Heart left ventricle (tissue), 16 donors: ENCODE results near the gene GLYAT. TPM values are rescaled to one million over a fixed set of nuclear protein-coding genes. Genes with fewer than 3 reads are reported as not detected.
A peak's percentile ranks its signal among the peaks of the same experiment; 100 is the strongest.

Experiments
- ATAC-seq, 4 donors: fragments of 200-7000 bp; cut with Tn5 transposase; one replicate each; pipeline ENCODE4 v1.9.1; 2020 to 2022; ENCODE audit warnings: moderate library complexity in 4 of 4, mild to moderate bottlenecking in 3 of 4, moderate number of reproducible peaks in 1 of 4
- DNase-seq, 5 donors: peaks; one replicate each; pipeline ENCODE4 v3.0.0-alpha.2; 2020
- H3K27ac ChIP-seq, 12 donors: fragments of 200-600 bp; sonication (generic) in 4 of 12; one replicate each; pipeline versions ENCODE4 v1.5.0 to v1.8.0; 2016 to 2022; ENCODE audit warnings: mild to moderate bottlenecking in 2 of 12
- H3K27me3 ChIP-seq, 9 donors: fragments of 200-600 bp; sonication (generic) in 2 of 9; one replicate each; pipeline versions ENCODE4 v1.5.1 to v1.8.0; 2016 to 2022; ENCODE audit warnings: mild to moderate bottlenecking in 3 of 9
- H3K36me3 ChIP-seq, 9 donors: fragments of 200-600 bp; sonication (generic) in 2 of 9; one replicate each; pipeline versions ENCODE4 v1.5.0 to v1.8.0; 2018 to 2022; ENCODE audit warnings: mild to moderate bottlenecking in 2 of 9
- H3K4me1 ChIP-seq, 12 donors: fragments of 200-600 bp; sonication (generic) in 4 of 12; one replicate each; pipeline versions ENCODE4 v1.5.0 to v1.8.0; 2016 to 2022; ENCODE audit warnings: mild to moderate bottlenecking in 3 of 12
- H3K4me3 ChIP-seq, 12 donors: fragments of 200-600 bp; sonication (generic) in 4 of 12; one replicate each; pipeline versions ENCODE4 v1.5.0 to v1.8.0; 2017 to 2022; ENCODE audit warnings: mild to moderate bottlenecking in 9 of 12, moderate library complexity in 4 of 12
- H3K9me3 ChIP-seq, 12 donors: fragments of 200-600 bp; sonication (generic) in 4 of 12; one replicate each; pipeline versions ENCODE4 v1.5.0 to v1.8.0; 2016 to 2022; ENCODE audit warnings: mild to moderate bottlenecking in 1 of 12
- CTCF ChIP-seq, 12 donors: fragments of 200-600 bp; sonication (generic) in 4 of 12; IDR thresholded peaks; one replicate each; pipeline versions ENCODE4 v1.5.0 to v1.8.0; 2018 to 2022; ENCODE audit warnings: antibody characterized with exemption in 12 of 12, mild to moderate bottlenecking in 5 of 12
- POLR2A ChIP-seq, 2 donors: fragments of 450-650 bp; IDR thresholded peaks; one replicate each; pipeline ENCODE4 v1.6.1; 2017; ENCODE audit warnings: antibody characterized with exemption in 2 of 2, mild to moderate bottlenecking in 2 of 2, moderate library complexity in 2 of 2
- WGBS, 4 donors: extraction: QIAGEN DNeasy Blood & Tissue Kit in 2 of 4; methylation state at CpG; one replicate each; pipeline versions ENCODE4 v1.1.5 to v1.1.7; 2013 to 2018; 5-methylcytosine and 5-hydroxymethylcytosine counted together
- intact Hi-C, 10 donors: fragments of 100-400 bp; cut with DNase I; formaldehyde crosslinking; loops; one replicate each; pipeline versions ENCODE4 v1.11.1 to v1.14.2; 2022
- long read RNA-seq, 3 donors: library from polyadenylated mRNA; unstranded; transcript quantifications; one replicate each; pipeline ENCODE4 v2.0.0, GENCODE V29; 2020 to 2021
- polyA plus RNA-seq, 2 donors: library from polyadenylated mRNA; stranded (reverse); fragments of 200-250 nt; gene quantifications; one replicate each; pipeline ENCODE4 v1.2.3, GENCODE V29; 2013
- total RNA-seq, 9 donors: library from RNA; depleted of rRNA in 2 of 9; stranded (reverse); fragments of >200 nt in 2 of 9; fragmentation: NEBNext Ultra II Directional in 3 of 9; extraction: Animal tissue kit (Norgen Biotek cat#: 25700) in 3 of 9; gene quantifications; one replicate each; pipeline versions ENCODE4 v1.1.0 to v1.2.4, GENCODE V29; 2016 to 2023
- donor health status: ischemic (EF 13 %, LVEDD 7.1; RV severe dilation, severe dysfunction).
- donor health status: healthy with polysubstance abuse.
- donor health status: DM: no; HTN: yes; CAD: no.
- donor health status: DM: no; HTN: no; CAD: no.
- donor health status: ischemic (EF 25% LVEDD 6.9; RV normal size, moderate dysfunction).
- donor health status: ischemic (EF 25% LVEDD 5.7; RV mildly dilated, moderate dysfunction).
- donor health status: healthy.
- donor health status: DM: yes; HTN: yes; CAD: no.
- donor health status: ischemic (EF 35%, LVEDD 5.7; RV mildly dilated, moderate dysfunction).
- donor health status: nonischemic (EF 11% LVEDD 7.7; RV severe dilation, severe dysfunction).
- donor health status: DM: yes; HTN: yes; CAD: no.
- donor health status: PGD.
- donor health status: ischemic (EF 29% LVEDD 5.4; RV normal size, mild dysfunction).
- donor health status: nonischemic (EF 23%, LVEDD 6.1; RV moderate dilation, normal function).

Gene GLYAT
- total RNA-seq (1 to 10 TPM in 1 of 9 donors, under 1 TPM in 2, not detected in 6; 0.20 to 2.7 (median 0.34) TPM), polyA plus RNA-seq (under 1 TPM in 1 of 2 donors, not detected in 1; 0.15 TPM)
- long read RNA-seq, donor 1, result 0 reads
- long read RNA-seq, donor 2, result 0 reads
- long read RNA-seq, donor 3, result 0 reads

GRCh38 chr11:58731819-58732218 lies at the start of gene GLYAT:
Gene GLYAT (minus strand): TSS chr11:58731943. CDS start chr11:58724496, 7,447 bp downstream.
- Histone ChIP-seq H3K36me3 (no peaks in the 10 kb centered on the region), H3K27ac (no peak within 1 kb of the TSS), H3K9me3 (no peaks in the 10 kb centered on the region), H3K27me3 (peaks cover 0 to 7% (median 0%) of the 10 kb centered on the region in 9 donors), H3K4me3 (no peak within 1 kb of the TSS), H3K4me1 (peaks cover 0 to 8% (median 0%) of the 10 kb centered on the region in 12 donors)
- 72 to 78% (median 75%) methylated on average over 4 of the region's 4 CpGs for WGBS, 4 donors
- DNase-seq, result no peak
- ATAC-seq, result no peak
- TF ChIP-seq POLR2A (IDR thresholded peaks at IDR 0.05) (no peak), CTCF (IDR thresholded peaks at IDR 0.05) (no peak)
- intact Hi-C loops, result no loop called here

DNA sequence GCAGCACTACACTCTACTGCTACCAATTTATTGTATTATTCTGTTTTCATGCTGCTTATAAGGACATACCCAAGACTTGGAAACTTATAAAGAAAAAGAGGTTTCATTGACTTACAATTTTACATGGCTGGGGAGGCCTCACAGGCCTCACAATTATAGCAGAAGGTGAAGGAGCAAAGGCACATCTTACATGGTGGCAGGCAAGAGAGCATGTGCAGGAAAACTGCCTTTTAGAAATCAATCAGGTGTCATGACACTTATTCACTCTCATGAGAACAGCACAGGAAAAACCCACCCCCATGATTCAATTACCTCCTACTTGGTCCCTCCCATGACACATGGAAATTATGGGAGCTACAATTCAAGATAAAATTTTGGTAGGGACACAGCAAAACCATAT lies 49.6 kb upstream of the GLYAT start:
- no peak for ATAC-seq
- intact Hi-C loops, result loop anchor here in 5 of 10 donors (10.0 kb wide), 3 partner anchors 107 to 207 kb away; partner anchors contain the start of genes LPXN (in 3 of the 5) and ZFP91 (in 3 of the 5)

GRCh38 chr11:58780578-58780977 lies 48.8 kb upstream of the GLYAT start:
- no peaks in the 10 kb centered on the region for H3K4me1 ChIP-seq
- H3K27me3 ChIP-seq, result no peaks in the 10 kb centered on the region
- DNase-seq (no peak), ATAC-seq (no peak)
- intact Hi-C loops, result loop anchor here in 5 of 10 donors (10.0 kb wide), 3 partner anchors 106 to 206 kb away; partner anchors contain the start of genes LPXN (in 3 of the 5) and ZFP91 (in 3 of the 5)
- H3K4me3 ChIP-seq, result no peak overlapping the region
- TF ChIP-seq CTCF (IDR thresholded peaks at IDR 0.05), result no peak
- no peak for TF ChIP-seq POLR2A (IDR thresholded peaks at IDR 0.05)
- 84 to 91% (median 88%) methylated on average over 3 of the region's 3 CpGs for WGBS, 4 donors
- no peaks in the 10 kb centered on the region for H3K9me3 ChIP-seq
- no peaks in the 10 kb centered on the region for H3K36me3 ChIP-seq
- H3K27ac ChIP-seq, result no peak overlapping the region

More for the DNA sequence above, 49.6 kb upstream of the GLYAT start:
- DNase-seq, result no peak
- Histone ChIP-seq H3K4me3 (no peak overlapping the region), H3K36me3 (no peaks in the 10 kb centered on the region), H3K9me3 (no peaks in the 10 kb centered on the region), H3K4me1 (no peaks in the 10 kb centered on the region), H3K27ac (no peak overlapping the region), H3K27me3 (no peaks in the 10 kb centered on the region)
- TF ChIP-seq POLR2A (IDR thresholded peaks at IDR 0.05) (no peak), CTCF (IDR thresholded peaks at IDR 0.05) (no peak)

DNA sequence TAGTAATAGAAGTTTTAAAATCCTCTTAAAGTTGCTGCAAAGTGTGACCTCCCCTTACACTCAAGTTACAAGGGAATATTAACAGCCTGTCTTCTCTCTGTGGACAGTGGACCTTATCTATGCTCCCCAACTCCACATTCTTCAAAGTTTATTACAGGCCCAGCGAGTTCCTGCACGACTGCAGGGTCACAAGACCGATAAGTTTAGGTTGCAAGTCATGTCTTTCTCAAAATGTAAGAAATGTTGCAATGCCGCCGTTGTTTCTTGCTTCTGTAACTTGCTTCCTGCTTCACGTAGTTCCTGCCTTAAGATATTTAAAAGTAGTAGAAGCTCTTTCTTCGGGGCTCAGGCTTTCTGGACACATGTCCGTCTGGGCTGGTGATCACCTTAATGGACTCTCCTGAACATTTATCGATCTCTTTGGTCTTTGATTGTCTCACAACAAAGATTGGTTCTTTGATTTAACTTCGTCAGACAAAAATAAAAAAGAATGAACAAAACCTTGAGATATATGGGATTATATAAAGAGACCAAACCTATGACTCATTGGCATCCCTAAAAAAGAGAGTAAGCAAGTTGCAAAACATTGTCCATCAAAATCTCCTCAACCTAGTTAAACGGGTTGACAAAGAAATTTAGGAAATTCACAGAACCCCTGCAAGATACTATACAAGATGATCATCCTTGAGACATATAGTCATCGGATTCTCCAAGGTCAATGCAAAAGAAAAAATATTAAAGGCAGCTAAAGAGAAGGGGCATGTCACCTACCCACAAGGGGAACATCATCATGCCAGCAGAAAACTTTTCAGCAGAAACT lies 45.4 kb upstream of the GLYAT start:
- WGBS, 4 donors, result 68 to 77% (median 70%) methylated on average over 12 of the region's 12 CpGs
- no peaks in the 10 kb centered on the region for H3K27me3 ChIP-seq
- intact Hi-C loops, result no loop called here

More for the DNA sequence above, 45.4 kb upstream of the GLYAT start:
- Histone ChIP-seq H3K9me3 (no peaks in the 10 kb centered on the region), H3K4me1 (no peaks in the 10 kb centered on the region), H3K36me3 (no peaks in the 10 kb centered on the region), H3K27ac (peak overlapping the region in 1 of 12 donors; percentile 42), H3K4me3 (no peak overlapping the region)
- no peak for TF ChIP-seq POLR2A (IDR thresholded peaks at IDR 0.05)
- no peak for TF ChIP-seq CTCF (IDR thresholded peaks at IDR 0.05)
- DNase-seq, result no peak
- no peak for ATAC-seq
